Measurements from ENCODE around the gene DDX54.
"Not testable (repeated sequence)": the region's sequence is repeated elsewhere in the genome, so short reads cannot be mapped to it uniquely, and the experiment has no call there.

DDX54 gene

GRCh38 chr12:113142886-113143332 is 42.4 kb downstream of the DDX54 start:
- H3K4me1 ChIP-seq, result no peaks in the 10 kb centered on the region

GRCh38 chr12:113142173-113142885 is 42.9 kb downstream of the DDX54 start:
- Histone ChIP-seq H3K4me1 (no peaks in the 10 kb centered on the region), H3K9me3 (no peaks in the 10 kb centered on the region), H3K36me3 (replicated peaks) (no peaks in the 10 kb centered on the region), H3K27me3 (ENCODE audit: low read depth) (no peaks in the 10 kb centered on the region), H3K4me3 (no peak overlapping the region)
- no peak for DNase-seq (ENCODE audit: low spot score in 2 of 2)
- in situ Hi-C loops (cut with MboI; ENCODE audit: low sequenced_read_pairs), result no loop called here

More at GRCh38 chr12:113142886-113143332, 42.4 kb downstream of the DDX54 start:
- in situ Hi-C loops (cut with MboI; ENCODE audit: low sequenced_read_pairs), result no loop called here
- H3K36me3 ChIP-seq (replicated peaks), result no peaks in the 10 kb centered on the region
- no peaks in the 10 kb centered on the region for H3K27me3 ChIP-seq (ENCODE audit: low read depth)
- no peak overlapping the region for H3K4me3 ChIP-seq
- H3K9me3 ChIP-seq, result no peaks in the 10 kb centered on the region
- DNase-seq (ENCODE audit: low spot score in 2 of 2), result no peak

GRCh38 chr12:113141716-113142115 is 43.6 kb downstream of the DDX54 start:
- in situ Hi-C loops (cut with MboI; ENCODE audit: low sequenced_read_pairs); H3K9me3 ChIP-seq; H3K4me3 ChIP-seq; DNase-seq (ENCODE audit: low spot score in 2 of 2); H3K36me3 ChIP-seq (replicated peaks); H3K27me3 ChIP-seq (ENCODE audit: low read depth); H3K4me1 ChIP-seq: not testable (repeated sequence)

GRCh38 chr12:113140706-113141105 is 44.6 kb downstream of the DDX54 start:
- no peak for DNase-seq (ENCODE audit: low spot score in 2 of 2)
- Histone ChIP-seq H3K9me3 (no peaks in the 10 kb centered on the region), H3K4me3 (no peak overlapping the region), H3K36me3 (replicated peaks) (no peaks in the 10 kb centered on the region), H3K4me1 (peaks cover 4% of the 10 kb centered on the region; the same call in 1 of the 2 replicates), H3K27me3 (ENCODE audit: low read depth) (no peaks in the 10 kb centered on the region)
- in situ Hi-C loops (cut with MboI; ENCODE audit: low sequenced_read_pairs), result no loop called here

- Histone ChIP-seq H3K4me1 (peaks cover 4% of the 10 kb centered on the region; the same call in 1 of the 2 replicates), H3K9me3 (no peaks in the 10 kb centered on the region), H3K36me3 (replicated peaks) (no peaks in the 10 kb centered on the region), H3K4me3 (no peak overlapping the region), H3K27me3 (ENCODE audit: low read depth) (no peaks in the 10 kb centered on the region)
- in situ Hi-C loops (cut with MboI; ENCODE audit: low sequenced_read_pairs), result no loop called here
- DNase-seq (ENCODE audit: low spot score in 2 of 2), result no peak
These were observed 46.5 kb downstream of the DDX54 start for GRCh38 chr12:113138826-113139225.

- no peak overlapping the region for H3K4me3 ChIP-seq
- no peaks in the 10 kb centered on the region for H3K36me3 ChIP-seq (replicated peaks)
- in situ Hi-C loops (cut with MboI; ENCODE audit: low sequenced_read_pairs), result no loop called here
- no peaks in the 10 kb centered on the region for H3K9me3 ChIP-seq
- no peak for DNase-seq (ENCODE audit: low spot score in 2 of 2)
- peaks cover 4% of the 10 kb centered on the region; the same call in 1 of the 2 replicates for H3K4me1 ChIP-seq
- H3K27me3 ChIP-seq (ENCODE audit: low read depth), result no peaks in the 10 kb centered on the region
These were observed 47.2 kb downstream of the DDX54 start for GRCh38 chr12:113137861-113138783.

GRCh38 chr12:113136990-113137511 is 48.2 kb downstream of the DDX54 start:
- Histone ChIP-seq H3K27me3 (ENCODE audit: low read depth) (no peaks in the 10 kb centered on the region), H3K9me3 (no peaks in the 10 kb centered on the region), H3K4me3 (no peak overlapping the region), H3K4me1 (peaks cover 4% of the 10 kb centered on the region; the same call in 1 of the 2 replicates), H3K36me3 (replicated peaks) (no peaks in the 10 kb centered on the region)
- DNase-seq (ENCODE audit: low spot score in 2 of 2), result no peak
- in situ Hi-C loops (cut with MboI; ENCODE audit: low sequenced_read_pairs), result no loop called here

- Histone ChIP-seq H3K4me1 (peaks cover 4% of the 10 kb centered on the region; the same call in 1 of the 2 replicates), H3K9me3 (no peaks in the 10 kb centered on the region), H3K27me3 (ENCODE audit: low read depth) (no peaks in the 10 kb centered on the region), H3K36me3 (replicated peaks) (no peaks in the 10 kb centered on the region), H3K4me3 (no peak overlapping the region)
- in situ Hi-C loops (cut with MboI; ENCODE audit: low sequenced_read_pairs), result no loop called here
- no peak for DNase-seq (ENCODE audit: low spot score in 2 of 2)
These were observed 48.9 kb downstream of the DDX54 start for GRCh38 chr12:113136128-113136989.

- peak; percentile 57 to 90 for DNase-seq (ENCODE audit: low spot score in 2 of 2)
- H3K4me3 ChIP-seq, result peak within 1 kb of the TSS; percentile 39
These were observed 49.8 kb downstream of the DDX54 start, which contains the start of gene RASAL1 for GRCh38 chr12:113135178-113136127. RASAL1 (minus strand) TSS chr12:113135761; CDS start chr12:113135462, 299 bp downstream.

GRCh38 chr12:113134521-113134951 is 50.7 kb downstream of the DDX54 start:
- Histone ChIP-seq H3K27me3 (ENCODE audit: low read depth) (no peaks in the 10 kb centered on the region), H3K9me3 (no peaks in the 10 kb centered on the region), H3K36me3 (replicated peaks) (no peaks in the 10 kb centered on the region), H3K4me1 (peaks cover 4% of the 10 kb centered on the region; the same call in 1 of the 2 replicates), H3K4me3 (peak overlapping the region; percentile 39)
- in situ Hi-C loops (cut with MboI; ENCODE audit: low sequenced_read_pairs), result no loop called here
- no peak for DNase-seq (ENCODE audit: low spot score in 2 of 2)

More at GRCh38 chr12:113135178-113136127, 49.8 kb downstream of the DDX54 start, which contains the start of gene RASAL1:
- H3K4me1 ChIP-seq, result peaks cover 4% of the 10 kb centered on the region; the same call in 1 of the 2 replicates
- H3K9me3 ChIP-seq, result no peaks in the 10 kb centered on the region
- no peaks in the 10 kb centered on the region for H3K36me3 ChIP-seq (replicated peaks)
- in situ Hi-C loops (cut with MboI; ENCODE audit: low sequenced_read_pairs), result no loop called here
- H3K27me3 ChIP-seq (ENCODE audit: low read depth), result no peaks in the 10 kb centered on the region

- no peaks in the 10 kb centered on the region for H3K9me3 ChIP-seq
- no peaks in the 10 kb centered on the region for H3K36me3 ChIP-seq (replicated peaks)
- H3K4me1 ChIP-seq, result peaks cover 4% of the 10 kb centered on the region; the same call in 1 of the 2 replicates
- H3K27me3 ChIP-seq (ENCODE audit: low read depth), result no peaks in the 10 kb centered on the region
- in situ Hi-C loops (cut with MboI; ENCODE audit: low sequenced_read_pairs), result no loop called here
- DNase-seq (ENCODE audit: low spot score in 2 of 2), result no peak
- H3K4me3 ChIP-seq, result no peak overlapping the region
These were observed 51.2 kb downstream of the DDX54 start for GRCh38 chr12:113134071-113134470.

- Histone ChIP-seq H3K27me3 (ENCODE audit: low read depth) (no peaks in the 10 kb centered on the region), H3K4me3 (no peak overlapping the region), H3K36me3 (replicated peaks) (no peaks in the 10 kb centered on the region), H3K4me1 (peaks cover 4% of the 10 kb centered on the region; the same call in 1 of the 2 replicates), H3K9me3 (no peaks in the 10 kb centered on the region)
- DNase-seq (ENCODE audit: low spot score in 2 of 2), result no peak
- in situ Hi-C loops (cut with MboI; ENCODE audit: low sequenced_read_pairs), result no loop called here
These were observed 51.6 kb downstream of the DDX54 start for GRCh38 chr12:113133666-113134065.
